Endothelial cell of umbilical vein (primary cell): ENCODE results near the gene PPM1N.

Source experiments
- CTCF ChIP-seq, 2 donors: IDR thresholded peaks; 1 replicate in 1 of 2; 2 replicates in 1 of 2; pipeline ENCODE4 v1.5.1; 2011; ENCODE audit warnings: low read length in 2 of 2, mild to moderate bottlenecking in 2 of 2, moderate library complexity in 2 of 2, control low read depth in 1 of 2, inconsistent platforms in 1 of 2, low read depth in 1 of 2; ENCODE audit not compliant: insufficient read depth in 1 of 2; ENCODE audit errors: extremely low read depth in 1 of 2
- GATA2 ChIP-seq: IDR thresholded peaks from 2 replicates; pipeline ENCODE4 v1.7.0; 2011; ENCODE audit warnings: low read depth, mild to moderate bottlenecking, moderate library complexity, mixed read lengths, low read length; ENCODE audit not compliant: insufficient read length, insufficient read depth
- POLR2A ChIP-seq: IDR thresholded peaks from 2 replicates; pipeline ENCODE4 v1.6.1; 2012; ENCODE audit warnings: low read depth, mild to moderate bottlenecking, control low read depth, low read length

- TF ChIP-seq CTCF (IDR thresholded peaks at IDR 0.05; ENCODE audit: extremely low read depth in 1 of 2, insufficient read depth in 1 of 2, low read depth in 1 of 2, low read length in 2 of 2) (no peak), POLR2A (no peak), GATA2 (no peak)
Measured at GRCh38 chr19:45526143-45526542, 27.9 kb downstream of the PPM1N start.
